Measurements from ENCODE around the gene ZNF579. TPM values are rescaled to one million over a fixed set of nuclear protein-coding genes. Genes with fewer than 3 reads are reported as not detected.

Gene ZNF579
- total and polyA plus RNA-seq, 9 of the 15 experiments (the other 6 are each of a cell fraction or from before 2014, with no cell fraction given), result 0.06 to 15.9 (median 1.6) TPM

DNA sequence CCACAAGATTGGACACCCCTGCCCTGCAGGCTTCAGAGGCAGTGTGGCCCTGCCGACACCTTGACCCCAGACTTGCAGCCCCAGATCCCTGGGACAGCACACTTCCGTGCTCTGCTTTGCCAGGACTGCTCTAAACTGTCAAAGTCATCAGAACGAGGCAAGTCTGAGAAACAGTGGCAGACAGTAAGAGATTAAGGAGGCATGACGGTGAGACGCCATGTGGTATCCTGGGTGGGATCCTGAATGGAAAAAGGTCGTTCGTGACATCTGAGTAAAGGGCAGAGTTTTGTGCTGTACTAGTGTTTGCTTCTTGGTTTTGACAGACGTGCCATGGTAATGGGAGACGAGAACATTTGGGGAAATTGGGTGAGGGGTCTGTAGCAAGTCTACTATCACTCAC is 13.8 kb downstream of the ZNF579 start (continued):
- no peak for TF ChIP-seq CHD7 (IDR thresholded peaks at IDR 0.05; ENCODE audit: low read depth, low read length)
- TF ChIP-seq ZNF3 (CRISPR knock-in tag; IDR thresholded peaks at IDR 0.05), result no peak

All from K562 (cell line).